NK-92 treated with Interleukin-12 subunit alpha and Interleukin-12 subunit beta, amount 100 ng/mL, for 24 hours (cell line): ENCODE measurements around the gene GGA1.
"Not testable (repeated sequence)": the region's sequence is repeated elsewhere in the genome, so short reads cannot be mapped to it uniquely, and the experiment has no call there.

ENCODE experiments used
- DNase-seq: peaks from one replicate; lab custom pipeline; 2025; lab: John Stamatoyannopoulos, UW

GGA1 gene

DNA sequence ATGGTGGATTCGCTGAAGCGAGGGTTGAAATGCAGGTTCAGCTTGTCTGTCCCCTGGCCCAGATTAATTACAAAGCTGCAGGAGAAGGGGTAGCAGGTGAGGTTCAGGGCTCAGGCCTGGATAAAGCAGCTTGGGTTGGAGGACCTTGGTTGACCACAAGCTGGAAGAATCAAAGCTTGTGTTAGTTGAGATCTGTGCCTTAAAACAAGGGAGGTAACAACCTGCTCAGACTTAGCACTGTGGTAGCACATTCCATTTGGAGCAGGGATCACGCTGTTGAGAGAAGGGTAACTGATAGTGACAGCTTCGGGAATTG is 38.0 kb upstream of the GGA1 start:
- DNase-seq = no peak

DNA sequence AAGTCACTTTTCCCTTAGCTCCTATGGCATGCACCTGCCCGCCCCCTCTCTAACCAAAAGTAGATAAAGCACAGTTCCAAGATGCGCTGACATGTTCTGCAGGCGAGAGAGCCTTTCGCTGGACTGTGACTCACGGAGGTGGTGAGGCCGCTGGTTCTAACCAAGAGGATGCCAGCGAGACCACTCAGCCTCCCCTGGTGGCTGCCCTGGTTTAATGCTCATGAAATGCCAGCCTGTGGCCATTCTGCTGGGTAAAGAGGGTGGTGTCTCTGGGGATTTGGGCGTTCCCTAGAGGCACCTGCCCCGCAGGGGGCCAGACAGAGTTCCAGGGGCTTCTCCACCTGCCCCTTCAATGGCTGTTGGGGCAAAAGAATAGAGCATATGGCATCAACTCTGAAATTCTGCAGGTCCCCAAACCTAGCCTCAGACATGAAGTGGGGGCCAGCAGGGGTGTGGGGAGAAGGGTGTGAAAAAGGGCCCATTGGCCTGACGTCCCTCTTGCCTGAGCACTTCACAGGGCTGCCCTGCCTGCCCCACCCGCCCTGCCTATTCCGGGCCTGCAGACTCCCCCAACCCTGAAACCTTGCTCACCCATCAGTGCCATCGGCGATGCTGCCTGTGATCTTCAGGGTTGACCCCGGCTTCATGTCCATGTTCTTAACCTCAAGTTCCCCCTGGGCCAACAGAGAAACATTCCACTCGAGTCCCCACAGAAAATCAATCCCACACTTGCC is 37.2 kb upstream of the GGA1 start:
- no peak for DNase-seq

DNA sequence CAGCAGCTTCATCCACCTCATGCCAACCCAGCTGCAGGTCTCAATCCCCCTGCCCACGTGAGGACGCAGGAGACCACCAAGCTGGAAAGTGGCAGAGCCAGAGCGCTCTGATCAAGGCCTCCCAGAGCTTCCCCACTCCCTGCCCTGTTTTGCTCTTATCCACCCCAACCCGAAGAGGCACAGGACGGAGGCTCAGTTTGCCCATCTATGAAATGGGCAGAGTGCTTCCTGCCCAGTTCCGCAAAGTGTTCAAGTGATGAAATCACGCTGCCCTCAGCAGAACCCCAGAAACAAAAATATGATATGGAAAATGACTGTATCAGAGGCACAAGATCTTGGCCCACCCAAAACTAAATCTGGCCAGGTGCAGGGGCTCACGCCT is 36.7 kb upstream of the GGA1 start:
- no peak for DNase-seq

DNA sequence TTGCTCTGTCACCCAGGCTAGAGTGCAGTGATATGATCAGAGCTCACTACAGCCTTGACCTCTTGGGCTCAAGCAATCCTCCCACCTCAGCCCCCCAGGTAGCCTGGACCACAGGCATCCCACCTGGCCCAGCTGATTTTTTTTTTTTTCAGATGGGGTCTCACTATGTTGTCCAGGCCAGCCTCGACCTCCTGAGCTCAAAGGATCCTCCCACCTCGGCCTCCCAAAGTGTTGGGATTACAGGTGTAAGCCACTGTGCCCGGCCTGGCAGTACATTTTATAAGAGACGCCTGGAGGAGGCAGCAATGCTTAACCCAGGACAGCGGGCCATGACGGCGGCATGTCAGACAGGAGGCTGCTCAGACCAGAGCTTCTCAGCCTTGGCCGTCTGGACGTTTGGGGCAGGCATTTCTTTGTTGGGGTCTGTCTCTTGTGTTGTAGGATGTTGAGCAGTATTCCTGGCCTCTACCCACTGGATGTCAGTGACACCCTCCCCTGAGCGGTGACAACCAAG is 33.1 kb upstream of the GGA1 start:
- DNase-seq = no peak

DNA sequence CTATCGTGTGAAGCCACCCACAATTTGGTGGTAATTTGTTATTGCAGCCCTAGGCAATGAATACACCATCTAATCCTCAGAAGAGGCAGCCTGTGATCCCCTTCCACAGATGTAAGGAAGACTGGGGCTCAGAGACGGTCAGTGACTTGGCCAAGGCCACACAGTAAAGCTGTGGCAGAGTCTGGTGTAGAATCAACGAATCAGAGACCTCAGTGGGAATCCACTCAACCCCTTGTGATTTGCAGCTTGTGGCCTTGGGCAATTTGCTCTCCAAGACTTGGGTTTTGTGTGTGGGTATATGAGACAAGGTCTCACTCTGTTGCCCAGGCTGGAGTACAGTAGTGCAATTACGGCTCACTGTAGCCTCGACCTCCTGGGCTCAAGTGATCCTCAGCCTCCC is 30.6 kb upstream of the GGA1 start:
- no peak for DNase-seq

- DNase-seq = no peak
Measured at GRCh38 chr22:37581504-37581903, 27.1 kb upstream of the GGA1 start.

- DNase-seq = no peak
Measured at GRCh38 chr22:37582526-37582925, 26.1 kb upstream of the GGA1 start.

DNA sequence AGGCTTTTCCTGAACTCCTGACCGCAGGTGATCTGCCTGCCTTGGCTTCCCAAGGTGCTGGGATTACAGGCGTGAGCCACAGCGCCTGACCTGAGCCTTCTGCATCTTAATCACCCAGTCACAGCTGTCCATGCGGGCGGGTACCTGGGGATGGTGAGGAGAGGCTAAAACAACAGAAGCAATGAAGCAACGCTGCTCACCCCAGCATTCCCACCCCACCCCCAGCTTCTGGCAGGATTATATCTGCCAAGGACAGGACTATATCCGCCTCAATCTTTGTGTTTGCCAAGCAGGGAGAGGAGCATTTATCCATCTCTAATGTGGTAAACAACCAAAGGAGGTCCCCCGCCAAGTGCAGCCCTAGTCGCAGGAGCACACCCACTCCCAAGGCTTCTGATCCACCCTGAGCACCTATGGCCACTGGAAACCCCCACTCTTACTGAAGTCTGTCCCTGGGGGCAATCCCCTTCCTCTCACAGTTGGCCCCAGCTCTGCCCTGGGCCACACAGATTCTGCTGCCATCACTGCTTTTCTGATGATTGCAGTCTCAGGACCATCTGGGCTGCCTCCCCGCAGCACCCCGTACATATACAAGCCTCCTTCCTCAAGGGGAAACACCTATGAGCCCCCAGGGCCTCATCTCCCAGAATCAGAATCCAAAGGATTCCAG is 20.0 kb upstream of the GGA1 start:
- DNase-seq = no peak

DNA sequence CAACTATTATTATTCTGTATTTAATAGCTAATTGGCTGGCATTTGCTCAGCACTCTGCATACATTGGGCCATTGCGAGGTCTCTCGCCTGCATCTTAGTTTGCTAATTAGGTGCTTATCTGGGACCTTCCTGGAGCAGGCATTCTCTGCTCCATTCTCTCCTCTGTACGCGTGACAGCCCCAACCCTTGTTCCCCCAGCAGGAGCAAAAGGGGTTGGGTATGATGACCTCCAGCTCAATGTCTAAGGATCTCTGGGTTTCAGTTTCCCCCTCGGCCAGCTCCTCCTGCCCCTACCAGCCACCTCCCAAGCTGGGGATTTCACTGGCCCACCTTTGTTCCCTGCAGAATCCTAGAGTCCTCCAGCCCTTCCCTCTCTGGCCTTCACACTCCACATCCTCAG is 19.0 kb upstream of the GGA1 start:
- no peak for DNase-seq

GRCh38 chr22:37591081-37591480 is 17.6 kb upstream of the GGA1 start:
- DNase-seq = not testable (repeated sequence)

DNA sequence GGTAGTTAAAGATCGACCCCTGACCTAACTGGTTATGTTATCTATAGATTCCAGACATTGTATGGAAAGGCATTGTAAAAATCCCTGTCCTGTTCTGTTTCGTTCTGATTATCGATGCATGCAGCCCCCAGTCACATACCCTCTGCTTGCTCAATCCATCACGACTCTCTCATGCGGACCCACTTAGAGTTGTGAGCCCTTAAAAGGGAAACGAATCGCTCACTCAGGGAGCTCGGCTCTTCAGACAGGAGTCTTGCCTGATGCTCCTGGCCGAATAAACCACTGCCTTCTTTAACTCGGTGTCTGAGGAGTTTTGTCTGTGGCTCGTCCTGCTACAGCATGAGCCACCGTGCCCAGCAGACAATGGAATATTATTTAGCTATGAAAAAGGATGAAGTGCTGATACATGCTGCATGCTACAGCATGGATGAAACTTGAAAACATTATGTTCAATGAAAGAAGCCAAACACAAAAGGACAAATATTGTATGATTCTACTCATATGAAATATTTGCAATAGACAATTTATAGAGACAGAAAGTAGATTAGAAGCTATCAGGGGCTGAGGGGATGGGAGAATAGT is 16.7 kb upstream of the GGA1 start:
- no peak for DNase-seq

DNA sequence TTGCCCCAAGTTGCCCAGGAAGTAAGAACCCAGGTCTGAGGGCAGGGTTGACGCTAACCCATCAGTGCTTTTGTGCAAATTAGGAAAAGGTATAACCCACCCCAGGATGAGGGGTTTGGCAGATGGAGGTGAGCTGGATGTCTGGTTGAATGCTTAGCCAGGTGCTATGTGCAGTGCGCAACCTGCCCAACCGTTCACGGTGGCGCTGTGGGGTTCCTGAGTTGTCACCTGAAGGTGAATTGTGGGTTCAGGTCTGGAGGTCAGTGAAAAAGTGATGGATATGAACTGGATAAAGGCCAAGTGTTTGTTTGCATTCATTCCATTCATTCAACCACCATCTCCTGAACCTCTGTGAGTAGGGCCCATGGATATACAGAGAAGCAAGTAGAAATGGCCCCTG is 14.4 kb upstream of the GGA1 start:
- DNase-seq = no peak

GRCh38 chr22:37599153-37599552 is 9.5 kb upstream of the GGA1 start:
- no peak for DNase-seq

GRCh38 chr22:37601203-37601539 is 7.5 kb upstream of the GGA1 start:
- no peak for DNase-seq

- DNase-seq = no peak
Measured at GRCh38 chr22:37601540-37602442, 6.8 kb upstream of the GGA1 start.

DNA sequence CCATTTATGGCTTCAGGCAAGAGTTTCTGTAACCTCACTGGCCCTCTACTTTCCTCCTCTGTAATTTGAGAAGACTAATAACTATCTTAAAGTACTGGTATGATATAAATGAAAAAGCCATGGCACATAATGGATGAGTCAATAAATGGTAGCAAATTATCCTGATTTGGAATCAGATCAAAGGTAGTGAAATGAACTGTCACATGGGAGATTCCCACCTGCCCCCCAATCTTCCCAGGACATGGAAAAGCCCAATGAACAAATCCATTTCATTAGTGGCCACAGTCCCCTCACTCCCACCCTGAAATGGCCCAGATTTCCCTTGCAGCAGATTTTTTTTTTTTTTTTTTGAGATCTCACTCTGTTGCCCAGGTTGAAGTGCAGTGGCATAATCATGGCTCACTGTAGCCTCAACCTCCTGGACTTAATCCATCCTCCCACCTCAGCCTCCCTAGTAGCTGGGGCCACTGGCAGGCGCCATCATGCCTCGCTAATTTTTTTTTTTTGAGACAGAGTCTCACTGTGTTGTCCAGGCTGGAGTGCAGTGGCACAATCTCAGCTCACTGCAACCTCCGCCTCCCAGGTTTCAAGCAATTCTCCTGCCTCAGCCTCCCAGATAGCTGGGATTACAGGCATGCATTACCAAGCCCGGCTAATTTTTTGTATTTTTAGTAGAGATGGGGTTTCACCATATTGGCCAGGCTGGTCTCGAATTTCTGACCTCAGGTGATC is 5.9 kb upstream of the GGA1 start:
- not testable (repeated sequence) for DNase-seq

DNA sequence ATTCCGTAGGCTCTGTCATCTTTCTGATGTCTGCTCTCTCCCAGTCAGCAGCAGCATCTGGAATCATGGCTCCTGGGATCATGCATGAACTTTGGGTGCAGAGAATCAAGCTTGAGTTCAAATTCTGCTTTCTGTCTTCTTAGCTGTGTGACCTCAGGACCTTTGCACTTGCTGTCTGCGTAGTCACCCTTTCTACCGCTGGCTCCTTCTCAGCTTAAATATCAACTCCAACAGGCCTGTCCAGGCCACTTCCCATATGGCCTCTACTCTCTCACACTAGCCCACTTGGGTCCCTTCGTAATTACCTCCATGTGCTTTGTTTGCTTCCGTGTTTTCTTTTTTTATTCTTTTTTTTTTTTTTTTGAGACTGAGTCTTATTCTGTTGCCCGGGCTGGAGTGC is 4.6 kb upstream of the GGA1 start:
- no peak for DNase-seq

DNA sequence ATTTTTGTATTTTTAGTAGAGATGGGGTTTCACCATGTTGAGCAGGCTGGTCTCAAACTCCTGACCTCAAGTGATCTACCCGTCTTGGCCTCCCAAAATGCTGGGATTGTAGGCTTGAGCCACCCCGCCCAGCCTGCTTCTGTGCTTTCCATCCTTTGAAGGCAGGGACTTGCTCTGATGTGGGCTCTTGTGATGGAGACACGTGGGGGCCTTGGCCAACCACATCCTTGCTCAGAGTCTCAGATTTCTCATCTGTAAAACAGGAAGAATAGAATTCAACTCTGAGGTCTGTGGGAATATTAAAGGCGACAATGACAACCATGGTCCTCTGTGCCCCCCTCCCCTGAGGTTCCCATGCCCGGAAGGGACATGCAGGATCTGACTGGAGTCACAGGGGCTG is 3.8 kb upstream of the GGA1 start:
- peak; percentile 11 for DNase-seq

DNA sequence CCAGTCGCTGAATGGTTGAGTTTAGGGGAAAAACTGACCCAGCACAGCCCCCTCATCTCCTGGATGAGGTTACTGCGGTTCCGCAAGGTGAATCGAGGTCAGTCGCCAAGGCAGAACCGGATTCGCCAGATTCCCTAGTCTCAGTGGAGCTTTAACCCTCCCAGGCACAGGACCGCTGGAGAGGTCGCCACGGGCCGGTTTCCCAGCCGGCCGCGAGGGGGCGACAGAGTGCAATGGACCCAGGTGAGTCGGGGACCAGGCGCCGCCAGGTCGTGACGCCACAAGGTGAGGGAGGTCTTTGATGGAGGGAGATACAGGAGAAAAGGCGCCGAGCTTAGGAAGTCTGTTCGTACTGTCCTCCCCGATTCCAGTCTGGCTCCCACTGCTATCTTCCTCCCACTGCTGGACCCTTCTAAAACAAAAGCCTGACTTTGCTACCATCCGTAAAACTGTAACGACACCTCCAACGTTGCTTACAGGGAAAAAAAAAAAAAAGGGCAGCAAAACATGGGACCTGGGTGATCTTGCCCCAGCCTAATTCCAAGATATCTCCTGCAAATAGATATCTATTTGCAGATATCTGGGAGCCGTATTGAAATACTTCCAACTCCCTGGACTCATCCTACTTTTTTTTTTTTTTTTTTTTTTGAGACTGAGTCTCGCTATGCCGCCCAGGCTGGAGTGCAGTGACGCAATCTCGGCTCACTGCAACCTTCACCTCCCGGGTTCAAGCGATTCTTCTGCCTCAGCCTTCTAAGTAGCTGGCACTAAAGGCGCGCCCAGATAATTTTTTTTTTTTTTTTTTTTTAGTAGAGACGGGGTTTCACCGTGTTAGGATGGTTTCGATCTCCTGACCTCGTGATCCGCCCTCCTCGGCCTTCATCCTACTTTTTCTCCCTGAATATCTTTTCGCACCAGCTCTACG is 1.4 kb upstream of the GGA1 start:
- DNase-seq = peak; percentile 78

DNA sequence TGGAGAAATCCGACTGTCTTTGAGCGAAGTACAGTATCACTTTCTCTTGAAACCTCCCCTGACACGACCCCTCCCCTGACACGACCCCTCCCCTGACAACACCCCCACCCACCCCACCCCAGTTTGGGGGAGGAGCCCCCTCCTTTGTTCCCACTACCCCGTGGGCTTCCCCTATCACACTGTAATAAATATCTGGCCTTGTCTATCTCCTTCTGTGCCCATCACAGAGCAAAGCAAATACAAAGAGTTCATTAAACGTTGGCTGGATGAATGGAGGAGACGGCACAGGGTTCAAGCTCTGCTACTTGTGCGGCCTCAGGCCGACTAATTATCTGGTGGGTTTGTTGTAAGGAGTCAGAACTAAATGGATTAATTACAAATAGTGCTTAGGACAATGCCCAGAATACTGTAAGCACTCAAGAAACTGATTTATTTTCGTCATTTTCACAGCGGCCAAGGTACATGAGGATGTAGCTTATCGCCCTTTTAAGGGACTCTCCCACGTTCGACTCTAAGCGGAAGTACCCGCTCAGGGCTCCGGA is 628 bp upstream of the GGA1 start:
- DNase-seq = no peak
